ENCODE results near the gene RBM34. TPM values are rescaled to one million over a fixed set of nuclear protein-coding genes. Genes with fewer than 3 reads are reported as not detected.

Gene RBM34
- total RNA-seq, 4 donors from 2014 or later = 42.3 to 65.2 (median 55.3) TPM

DNA sequence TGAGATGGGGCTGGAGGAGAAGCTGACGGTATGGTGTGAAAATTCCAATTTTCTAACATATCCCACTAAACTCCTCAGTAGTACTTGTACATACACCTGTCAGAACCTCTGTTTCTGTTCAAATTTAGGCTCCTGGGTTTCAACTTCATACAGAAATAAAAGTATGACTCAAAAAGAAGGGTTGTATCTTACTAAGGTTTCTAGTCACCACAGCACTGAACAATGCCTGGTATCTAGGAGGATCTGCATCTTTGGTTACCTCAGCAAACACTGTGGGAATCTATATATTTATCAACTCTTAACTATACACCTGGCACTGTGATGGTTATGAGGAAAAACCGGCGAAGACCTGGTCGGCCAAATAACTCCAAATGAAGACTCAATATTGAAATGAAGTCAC lies 13.8 kb downstream of the RBM34 start:
- no peak for ATAC-seq
- 86 to 93% methylated on average over 4 of the region's 4 CpGs for WGBS, 2 donors (ENCODE audit: low coverage in 1 of 2)
- H3K36me3 ChIP-seq = peaks cover 0 to 100% of the 10 kb centered on the region in 2 donors

DNA sequence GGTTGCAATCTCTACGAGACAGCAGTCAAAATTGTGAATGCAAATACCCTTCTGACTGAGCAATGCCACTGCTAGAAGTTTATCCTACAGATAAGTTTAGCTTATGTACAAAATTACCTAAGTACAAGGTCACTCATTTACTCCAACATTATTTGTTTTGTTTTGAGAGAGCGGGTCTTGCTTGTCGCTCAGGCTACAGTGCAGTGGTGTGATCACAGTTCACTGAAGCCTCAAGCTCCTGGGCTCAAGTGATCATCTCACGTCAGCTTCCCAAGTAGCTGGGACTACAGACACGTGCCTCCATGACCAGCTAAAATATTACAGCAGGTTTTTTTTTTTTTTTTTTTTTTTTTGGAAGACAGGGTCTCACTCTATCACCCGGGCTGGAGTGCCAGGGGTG lies 15.4 kb downstream of the RBM34 start:
- H3K27ac ChIP-seq = no peak overlapping the region
- 92 to 100% methylated on average over 5 to 6 of the region's 6 CpGs for WGBS, 2 donors (ENCODE audit: low coverage in 1 of 2)
- H3K4me3 ChIP-seq = no peak overlapping the region
- ATAC-seq = no peak
- H3K36me3 ChIP-seq = peaks cover 0 to 100% of the 10 kb centered on the region in 2 donors
- TF ChIP-seq POLR2A (IDR thresholded peaks at IDR 0.05) (no peak), POLR2AphosphoS5 (IDR thresholded peaks at IDR 0.05) (no peak), EP300 (IDR thresholded peaks at IDR 0.05) (no peak)
- TF ChIP-seq, protein P1, sequence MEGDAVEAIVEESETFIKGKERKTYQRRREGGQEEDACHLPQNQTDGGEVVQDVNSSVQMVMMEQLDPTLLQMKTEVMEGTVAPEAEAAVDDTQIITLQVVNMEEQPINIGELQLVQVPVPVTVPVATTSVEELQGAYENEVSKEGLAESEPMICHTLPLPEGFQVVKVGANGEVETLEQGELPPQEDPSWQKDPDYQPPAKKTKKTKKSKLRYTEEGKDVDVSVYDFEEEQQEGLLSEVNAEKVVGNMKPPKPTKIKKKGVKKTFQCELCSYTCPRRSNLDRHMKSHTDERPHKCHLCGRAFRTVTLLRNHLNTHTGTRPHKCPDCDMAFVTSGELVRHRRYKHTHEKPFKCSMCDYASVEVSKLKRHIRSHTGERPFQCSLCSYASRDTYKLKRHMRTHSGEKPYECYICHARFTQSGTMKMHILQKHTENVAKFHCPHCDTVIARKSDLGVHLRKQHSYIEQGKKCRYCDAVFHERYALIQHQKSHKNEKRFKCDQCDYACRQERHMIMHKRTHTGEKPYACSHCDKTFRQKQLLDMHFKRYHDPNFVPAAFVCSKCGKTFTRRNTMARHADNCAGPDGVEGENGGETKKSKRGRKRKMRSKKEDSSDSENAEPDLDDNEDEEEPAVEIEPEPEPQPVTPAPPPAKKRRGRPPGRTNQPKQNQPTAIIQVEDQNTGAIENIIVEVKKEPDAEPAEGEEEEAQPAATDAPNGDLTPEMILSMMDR (IDR thresholded peaks at IDR 0.05) = no peak
- H3K4me1 ChIP-seq = no peaks in the 10 kb centered on the region
- no peaks in the 10 kb centered on the region for H3K9me3 ChIP-seq
- no peaks in the 10 kb centered on the region for H3K27me3 ChIP-seq

More for the DNA sequence above, 13.8 kb downstream of the RBM34 start:
- H3K27me3 ChIP-seq = no peaks in the 10 kb centered on the region
- no peaks in the 10 kb centered on the region for H3K9me3 ChIP-seq
- no peaks in the 10 kb centered on the region for H3K4me1 ChIP-seq
- H3K27ac ChIP-seq = no peak overlapping the region
- TF ChIP-seq POLR2AphosphoS5 (IDR thresholded peaks at IDR 0.05) = no peak
- TF ChIP-seq, protein P1 (IDR thresholded peaks at IDR 0.05) = no peak
- TF ChIP-seq EP300 (IDR thresholded peaks at IDR 0.05) = no peak
- TF ChIP-seq POLR2A (IDR thresholded peaks at IDR 0.05) = no peak
- no peak overlapping the region for H3K4me3 ChIP-seq

DNA sequence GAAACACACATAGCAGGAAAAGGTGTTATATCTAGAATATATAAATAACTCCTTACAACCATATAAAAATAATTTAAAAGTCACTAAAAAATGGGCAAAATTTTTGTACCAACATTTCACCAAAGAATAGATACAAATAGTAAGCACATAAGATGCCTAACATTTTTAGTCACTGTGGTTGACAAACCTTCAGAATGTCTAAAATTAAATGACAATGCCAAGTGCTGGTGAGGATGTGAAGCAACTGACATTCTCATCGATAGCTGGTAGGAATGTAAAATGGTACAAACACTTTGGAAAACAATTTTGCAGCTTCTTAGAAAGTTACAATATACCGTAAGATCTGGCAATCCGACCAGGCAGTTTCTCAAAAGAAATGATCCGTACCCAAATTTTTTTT lies 18.1 kb downstream of the RBM34 start:
- H3K27me3 ChIP-seq = no peaks in the 10 kb centered on the region
- H3K4me3 ChIP-seq = no peak overlapping the region
- WGBS, 2 donors (ENCODE audit: low coverage in 1 of 2) = 74 to 86% methylated on average over 3 to 4 of the region's 4 CpGs
- H3K9me3 ChIP-seq = no peaks in the 10 kb centered on the region
- ATAC-seq = no peak
- no peak for TF ChIP-seq EP300 (IDR thresholded peaks at IDR 0.05)
- TF ChIP-seq, protein P1 (IDR thresholded peaks at IDR 0.05) = no peak
- no peak for TF ChIP-seq POLR2A (IDR thresholded peaks at IDR 0.05)
- TF ChIP-seq POLR2AphosphoS5 (IDR thresholded peaks at IDR 0.05) = no peak
- H3K4me1 ChIP-seq = no peaks in the 10 kb centered on the region
- peaks cover 0 to 98% of the 10 kb centered on the region in 2 donors for H3K36me3 ChIP-seq
- no peak overlapping the region for H3K27ac ChIP-seq

DNA sequence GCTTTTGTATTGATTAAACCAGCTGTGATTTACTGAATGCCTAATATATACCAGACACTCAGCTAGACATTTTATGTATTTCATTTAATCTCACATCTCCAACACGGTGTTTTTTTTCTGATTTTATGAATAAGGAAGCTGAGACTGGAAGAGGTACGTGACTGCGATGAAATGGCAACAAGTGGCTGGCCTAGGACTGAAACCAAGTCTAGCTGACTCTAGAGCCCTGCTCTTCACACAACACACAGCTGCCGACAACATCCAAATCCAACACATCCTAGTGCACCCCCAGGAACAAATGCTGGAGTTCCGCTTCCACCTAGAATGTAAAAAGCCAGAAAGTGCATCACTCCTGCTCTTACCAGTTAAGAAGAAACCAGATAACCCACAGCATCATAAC lies 21.7 kb downstream of the RBM34 start:
- Histone ChIP-seq H3K27me3 (no peaks in the 10 kb centered on the region), H3K4me1 (no peaks in the 10 kb centered on the region), H3K9me3 (no peaks in the 10 kb centered on the region), H3K4me3 (no peak overlapping the region), H3K36me3 (peaks cover 0 to 98% of the 10 kb centered on the region in 2 donors), H3K27ac (no peak overlapping the region)
- WGBS, 2 donors (ENCODE audit: low coverage in 1 of 2) = 89 to 90% methylated on average over 5 of the region's 5 CpGs
- TF ChIP-seq POLR2AphosphoS5 (IDR thresholded peaks at IDR 0.05) (no peak), POLR2A (IDR thresholded peaks at IDR 0.05) (no peak)
- no peak for ATAC-seq

DNA sequence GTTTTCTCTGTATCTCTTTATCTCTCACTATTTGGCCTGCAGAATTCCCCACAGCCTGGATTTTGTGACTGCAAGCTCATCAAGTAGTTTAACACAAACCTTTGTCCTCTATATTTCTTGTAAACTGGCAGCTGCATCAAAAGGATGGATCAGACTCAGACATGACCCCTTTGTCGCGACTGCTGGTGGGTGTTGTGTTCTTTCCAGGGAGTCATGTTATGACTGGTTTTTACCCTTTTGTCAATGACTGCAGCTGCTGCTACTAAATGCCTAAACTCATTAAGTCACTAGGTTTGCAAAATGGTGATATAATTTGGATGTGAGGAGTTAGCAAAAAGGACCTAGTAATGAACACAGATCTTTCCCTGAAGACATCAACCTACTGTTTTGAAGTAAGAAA lies 22.2 kb downstream of the RBM34 start:
- Histone ChIP-seq H3K9me3 (no peaks in the 10 kb centered on the region), H3K4me1 (no peaks in the 10 kb centered on the region), H3K27ac (no peak overlapping the region), H3K4me3 (no peak overlapping the region), H3K36me3 (peaks cover 0 to 98% of the 10 kb centered on the region in 2 donors), H3K27me3 (no peaks in the 10 kb centered on the region)
- TF ChIP-seq POLR2AphosphoS5 (IDR thresholded peaks at IDR 0.05) (no peak), POLR2A (IDR thresholded peaks at IDR 0.05) (no peak), EP300 (IDR thresholded peaks at IDR 0.05) (no peak)
- TF ChIP-seq, protein P1 (IDR thresholded peaks at IDR 0.05) = no peak
- 80 to 81% methylated on average over 1 to 2 of the region's 2 CpGs for WGBS, 2 donors (ENCODE audit: low coverage in 1 of 2)
- ATAC-seq = no peak

Data from gastroesophageal sphincter (tissue), 4 donors.